ENCODE data around the gene SH3PXD2B.
"Not testable (repeated sequence)": the region's sequence is repeated elsewhere in the genome, so short reads cannot be mapped to it uniquely, and the experiment has no call there.

Gene SH3PXD2B

DNA sequence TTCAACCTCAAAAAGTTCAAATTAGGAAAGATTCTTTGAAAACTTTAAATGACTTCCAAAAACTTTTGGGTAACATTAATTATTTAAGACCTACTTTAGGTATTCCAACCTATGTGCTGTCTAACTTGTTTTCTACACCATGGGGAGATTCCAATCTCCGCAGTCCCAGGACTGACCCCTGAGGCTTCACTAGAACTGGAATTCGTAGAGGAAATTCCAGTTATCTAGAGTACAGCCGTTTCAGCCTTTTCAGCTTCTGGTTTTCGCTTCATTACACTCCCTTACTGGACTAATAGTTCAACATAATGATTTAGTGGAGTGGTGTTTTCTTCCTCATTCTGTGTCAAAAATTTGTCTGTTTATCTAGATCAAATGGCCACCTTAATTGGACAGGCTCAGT, 55.7 kb downstream of the SH3PXD2B start:
- not testable (repeated sequence) for DNase-seq

DNA sequence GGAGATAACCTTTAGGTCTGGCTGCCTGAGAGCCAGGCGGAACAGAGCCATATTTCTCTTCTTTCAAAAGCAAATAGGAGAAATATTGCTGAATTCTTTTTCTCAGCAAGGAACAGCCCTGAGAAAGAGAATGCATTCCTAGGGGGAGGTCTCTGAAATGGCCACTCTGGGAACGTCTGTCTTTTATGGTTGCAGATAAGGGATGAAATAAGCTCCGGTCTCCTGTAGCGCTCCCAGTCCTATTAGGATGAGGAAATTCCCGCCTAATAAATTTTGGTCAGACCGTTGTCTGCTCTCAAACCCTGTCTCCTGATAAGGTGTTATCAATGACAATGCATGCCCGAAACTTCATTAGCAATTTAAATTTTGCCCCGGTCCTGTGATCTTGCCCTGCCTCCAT, 57.3 kb downstream of the SH3PXD2B start:
- not testable (repeated sequence) for DNase-seq

DNA sequence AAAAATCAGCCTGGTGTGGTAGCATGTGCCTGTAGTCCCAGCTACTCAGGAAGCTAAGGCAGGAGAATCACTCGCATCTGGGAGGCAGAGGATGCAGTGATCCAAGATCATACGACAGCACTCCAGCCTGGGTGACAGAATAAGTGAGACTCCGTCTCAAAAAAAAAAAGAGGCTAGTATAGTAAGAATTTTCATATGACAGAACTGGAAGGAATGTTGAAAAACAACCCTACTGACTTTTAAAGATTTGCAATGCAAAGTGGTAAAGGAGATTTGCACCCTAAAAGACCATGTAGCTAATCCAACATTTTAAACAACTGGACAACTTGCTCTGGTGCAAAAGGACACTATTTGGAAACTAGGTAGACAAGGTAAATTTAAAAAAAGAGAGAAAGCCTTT, 58.1 kb downstream of the SH3PXD2B start:
- DNase-seq = no peak

DNA sequence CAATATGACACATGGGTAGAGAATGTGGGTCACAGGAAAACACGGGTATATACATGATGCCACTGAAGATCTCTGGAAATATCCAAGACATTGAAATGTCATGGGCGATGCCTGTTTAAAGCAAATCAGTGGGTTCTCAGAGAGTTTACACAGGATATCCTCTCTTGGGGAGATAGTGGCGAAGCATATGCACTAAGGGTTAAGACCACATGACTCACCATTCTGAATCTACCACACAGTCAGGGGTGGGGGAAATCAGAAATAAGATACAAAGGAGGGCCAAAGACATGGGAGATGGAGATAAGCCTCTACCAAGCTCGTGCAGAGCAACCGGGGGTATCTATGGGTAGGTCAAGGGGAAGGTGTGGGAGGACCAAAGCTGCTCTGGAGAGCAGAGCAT, 58.8 kb downstream of the SH3PXD2B start:
- no peak for DNase-seq

DNA sequence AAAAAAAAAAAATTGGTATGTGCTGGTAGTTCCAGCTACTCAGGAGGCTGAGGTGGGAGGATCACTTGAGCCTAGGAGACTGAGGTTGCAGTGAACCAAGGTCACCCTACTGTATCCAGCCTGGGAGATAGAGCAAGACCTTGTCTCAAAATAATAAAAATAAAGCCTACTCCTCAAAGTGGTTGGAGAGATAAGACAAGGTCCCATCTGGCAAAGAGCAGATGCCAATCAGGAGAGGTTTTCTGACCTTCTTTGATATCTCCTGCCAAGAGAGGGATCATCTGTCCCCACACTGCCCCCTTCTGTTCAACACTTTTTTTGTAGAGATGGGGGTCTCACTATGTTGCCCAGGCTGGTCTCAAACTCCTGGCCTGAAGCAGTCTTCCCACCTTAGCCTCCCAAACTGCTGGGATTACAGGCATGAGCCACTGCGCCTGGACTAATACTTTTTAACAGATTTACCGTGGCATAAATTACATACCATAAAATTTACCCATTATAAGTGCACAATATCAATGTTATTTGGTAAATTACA, 64.7 kb downstream of the SH3PXD2B start:
- no peak for DNase-seq

DNA sequence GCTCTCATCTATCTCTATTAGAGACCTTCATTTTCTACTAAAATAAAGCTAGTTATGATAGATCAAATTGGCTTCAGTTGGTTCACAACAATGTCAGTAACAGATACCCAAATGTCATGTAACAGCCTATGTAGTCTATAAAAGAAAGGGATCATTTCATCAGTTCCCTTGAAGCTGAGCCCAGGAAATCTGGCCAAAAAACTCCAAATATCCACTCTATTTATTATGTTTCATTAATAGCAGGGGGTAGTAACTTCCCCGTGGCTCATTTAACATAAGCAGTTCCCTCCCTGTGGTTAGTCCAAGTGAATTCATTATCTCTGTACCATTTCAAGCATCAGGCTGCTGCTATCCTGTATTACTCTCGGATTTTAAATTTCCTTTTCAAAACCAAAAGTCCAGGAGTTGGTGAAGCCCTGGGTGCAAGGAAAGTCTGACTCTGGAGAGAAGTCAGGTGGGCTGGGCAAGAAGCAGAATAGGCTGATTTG, 66.0 kb downstream of the SH3PXD2B start:
- no peak for DNase-seq

DNA sequence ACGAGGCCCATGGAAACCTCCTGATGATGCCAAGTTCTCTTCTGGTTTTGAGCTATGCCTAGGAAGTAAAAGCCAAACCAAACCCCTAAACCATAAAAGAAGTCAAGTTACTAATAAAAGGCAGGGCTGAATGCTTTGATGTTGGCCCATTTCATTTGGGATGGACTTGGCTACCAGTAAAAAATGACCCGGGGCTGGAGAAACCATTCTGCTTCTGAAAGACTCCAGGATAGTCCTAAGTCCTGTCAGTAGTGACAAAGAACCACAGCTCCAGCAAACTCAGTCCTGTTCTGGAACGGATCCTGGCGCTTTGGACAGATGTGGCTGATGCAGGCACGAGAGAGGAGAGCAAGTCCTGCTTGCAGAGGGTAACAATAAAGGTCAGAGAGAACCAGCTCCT, 68.6 kb downstream of the SH3PXD2B start:
- no peak for DNase-seq

DNA sequence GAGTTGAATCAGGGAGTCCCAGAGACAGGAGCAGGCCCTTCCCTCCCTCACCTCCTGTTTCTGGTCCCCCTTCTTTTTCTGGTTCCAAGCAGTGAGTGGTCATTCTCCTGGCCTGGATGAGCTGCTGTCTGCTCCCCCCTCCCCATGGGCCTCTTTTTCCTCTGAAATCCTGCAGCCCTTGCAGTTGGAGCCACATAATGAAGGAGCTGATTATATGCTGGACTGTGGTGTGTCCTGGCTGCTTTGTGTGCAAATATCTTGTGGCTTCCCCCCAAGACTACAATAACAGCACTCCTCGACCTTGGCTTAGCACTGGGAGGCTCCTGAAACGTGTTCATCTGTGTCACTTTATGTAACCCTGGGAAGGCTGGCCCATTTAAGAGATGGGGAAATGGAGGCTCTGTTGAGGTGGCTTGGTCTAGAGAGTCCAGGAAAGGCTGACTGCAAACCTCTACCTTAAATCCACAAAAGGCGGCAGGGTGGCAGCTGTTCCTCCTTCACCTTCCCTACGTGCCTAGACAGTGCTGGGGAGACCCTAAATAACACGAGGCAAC, 69.2 kb downstream of the SH3PXD2B start:
- DNase-seq = no peak

DNA sequence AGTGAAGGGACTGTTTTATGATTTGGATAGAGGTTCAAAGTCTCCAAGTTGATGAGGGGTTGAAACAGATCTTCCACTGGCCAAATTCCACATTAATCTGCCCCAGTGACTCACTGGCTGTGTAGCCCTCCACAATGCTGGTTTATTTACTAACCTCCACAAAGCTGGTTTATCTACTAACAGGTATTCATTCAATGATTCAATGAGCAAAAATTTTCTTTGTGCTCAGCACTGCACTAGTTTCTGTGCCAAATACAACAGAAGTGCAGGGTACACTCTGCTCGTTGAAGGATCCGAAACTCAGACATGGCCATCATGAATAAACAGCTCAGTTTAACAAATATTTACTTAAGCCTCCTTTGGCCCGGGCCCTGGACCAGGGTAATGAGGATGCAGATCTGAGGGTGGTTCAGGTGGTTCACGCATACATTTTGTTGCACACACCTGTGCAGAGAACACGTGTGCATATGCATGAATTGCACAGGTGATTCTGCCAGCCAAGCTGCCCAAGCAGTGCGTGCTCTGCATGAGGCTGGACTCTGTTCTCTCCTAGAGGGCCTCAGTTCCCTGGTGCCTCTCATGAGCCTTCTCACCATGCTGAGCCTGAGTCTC, 71.0 kb downstream of the SH3PXD2B start:
- peak; percentile 13 for DNase-seq

DNA sequence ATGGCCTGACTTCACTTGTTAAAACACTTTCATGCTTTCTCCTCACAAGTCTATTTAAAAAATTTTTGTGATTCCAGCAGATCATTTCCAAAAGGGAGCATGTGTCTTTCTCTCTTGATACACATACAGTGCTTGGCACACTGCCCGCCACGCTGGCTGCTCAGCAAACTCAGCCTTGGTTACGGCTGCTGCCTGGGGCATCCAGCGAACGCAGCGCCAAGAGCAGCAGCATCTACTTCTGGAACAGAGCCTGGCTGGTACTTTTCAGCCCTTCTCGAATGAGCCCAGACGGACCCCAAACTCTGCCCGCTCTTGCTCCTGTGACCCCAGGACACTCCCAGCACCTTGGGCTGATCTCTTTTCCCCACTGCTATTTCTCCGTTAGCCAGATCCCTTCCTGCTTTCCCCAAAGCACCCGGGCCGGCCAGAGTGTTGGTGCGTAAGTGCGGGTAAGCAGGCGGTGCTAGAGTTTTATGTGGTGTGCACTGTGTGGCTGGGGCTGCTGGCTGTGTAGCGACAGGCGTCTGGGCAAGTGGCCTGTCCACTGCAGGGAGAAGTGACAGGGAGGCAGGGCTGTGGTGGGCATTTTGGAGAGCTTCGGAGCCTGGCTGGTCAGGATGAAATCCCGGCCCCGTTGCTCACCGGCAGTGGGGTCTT, 73.2 kb downstream of the SH3PXD2B start:
- DNase-seq = peak; percentile 15

DNA sequence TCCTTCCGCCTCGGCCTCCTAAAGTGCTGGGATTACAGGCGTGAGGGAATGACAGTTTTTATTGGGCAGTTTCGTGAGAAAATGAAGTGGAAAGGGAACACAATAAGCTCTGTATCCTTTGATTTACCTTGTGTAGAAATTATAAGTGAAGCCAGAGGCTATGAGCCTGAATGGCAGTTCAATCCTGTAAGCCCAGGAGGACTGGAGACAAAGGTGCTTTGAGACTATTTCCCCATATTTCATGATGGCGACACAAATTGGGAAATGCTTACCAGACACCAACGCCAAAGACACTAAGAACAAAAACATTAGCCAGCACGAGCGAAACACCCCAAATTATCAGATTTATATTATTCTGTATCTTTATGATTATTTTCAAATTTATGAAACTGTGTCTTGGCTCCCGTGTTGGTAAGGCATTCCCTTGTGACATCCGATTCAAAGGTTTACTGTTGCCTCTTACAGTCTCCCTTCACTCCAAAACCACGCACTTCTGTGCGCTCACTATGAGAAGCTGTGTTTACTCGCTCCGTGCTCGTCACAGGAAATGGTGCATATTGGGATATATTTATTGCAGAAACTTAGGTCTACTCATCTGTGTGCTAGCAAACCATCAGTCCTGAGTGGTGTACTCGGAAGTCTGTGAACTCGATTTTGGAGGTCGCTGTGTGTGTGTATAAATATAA, 73.9 kb downstream of the SH3PXD2B start:
- no peak for DNase-seq

DNA sequence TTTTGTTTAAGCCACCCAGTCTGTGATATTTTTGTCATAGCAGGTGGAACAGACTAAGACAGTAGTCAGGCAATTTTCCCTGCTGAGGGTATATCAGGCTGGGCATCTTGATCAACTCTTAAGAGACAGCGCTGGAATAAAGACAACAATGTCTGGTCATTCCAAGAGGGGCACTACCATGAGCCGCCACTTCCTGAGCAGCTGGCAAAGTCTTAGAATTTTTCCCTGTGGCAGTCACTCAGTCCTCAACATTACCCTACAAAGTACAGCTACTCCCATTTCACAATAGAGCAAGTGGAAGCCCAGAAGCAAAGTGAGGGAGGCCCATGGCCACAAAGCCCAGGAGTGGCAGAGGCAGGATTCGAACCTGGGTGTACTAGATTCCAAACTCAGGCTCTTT, 74.8 kb downstream of the SH3PXD2B start:
- DNase-seq = no peak

DNA sequence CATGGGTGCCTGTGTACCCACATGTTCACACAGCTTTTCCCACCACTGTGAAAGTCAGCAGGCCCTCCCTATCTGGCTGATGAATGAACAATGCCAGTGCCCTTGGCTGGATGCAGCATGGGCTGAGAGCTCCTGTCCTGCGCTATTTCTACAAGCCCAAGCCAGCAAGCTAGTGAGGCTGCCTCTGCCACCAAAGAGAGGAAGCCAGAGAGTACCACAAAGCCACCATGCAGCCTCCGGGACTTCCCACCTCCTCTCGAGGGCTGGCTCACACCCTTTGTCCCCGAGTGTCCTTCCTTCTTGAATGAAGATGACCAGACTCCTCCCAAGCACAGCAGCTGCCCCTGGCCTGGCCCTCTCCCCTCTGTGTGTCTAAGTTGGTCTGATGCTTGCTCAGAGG, 76.5 kb downstream of the SH3PXD2B start:
- DNase-seq = no peak

DNA sequence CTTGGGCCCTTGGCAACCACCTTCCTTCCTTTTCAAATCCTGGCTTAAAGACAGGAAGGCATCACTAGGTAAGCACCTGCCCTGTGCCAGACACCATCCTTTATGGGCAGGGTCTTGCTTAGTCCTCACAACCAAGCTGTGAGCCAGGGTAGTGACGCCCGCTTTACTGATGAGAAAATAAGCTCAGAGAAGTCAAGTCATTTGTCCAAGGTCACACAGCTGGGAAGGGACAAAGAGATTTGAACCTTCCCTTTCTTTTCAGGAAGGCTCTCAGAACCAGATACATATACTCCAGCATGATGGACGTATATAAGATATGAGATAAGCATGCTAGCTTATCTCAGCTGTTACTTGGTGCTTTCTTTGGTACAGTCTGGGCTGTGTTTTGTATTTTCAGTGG, 76.9 kb downstream of the SH3PXD2B start:
- DNase-seq = no peak

DNA sequence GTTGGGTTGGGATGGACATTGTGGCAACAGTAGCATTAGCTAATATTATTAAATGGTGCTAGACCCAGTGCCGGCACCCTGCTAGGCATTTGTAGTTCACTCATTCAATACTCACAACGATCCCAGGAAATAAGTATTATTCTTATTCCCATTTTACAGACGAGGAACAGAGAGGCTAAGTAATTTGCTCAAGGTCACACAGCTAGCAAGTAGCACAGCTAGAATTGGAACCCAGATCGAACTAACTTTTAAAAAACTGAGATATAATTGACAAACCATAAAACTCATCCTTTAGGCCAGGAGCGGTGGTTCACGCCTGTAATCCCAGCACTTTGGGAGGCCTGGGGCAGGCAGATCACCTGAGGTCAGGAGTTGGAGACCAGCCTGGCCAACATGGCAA, 79.5 kb downstream of the SH3PXD2B start:
- no peak for DNase-seq

DNA sequence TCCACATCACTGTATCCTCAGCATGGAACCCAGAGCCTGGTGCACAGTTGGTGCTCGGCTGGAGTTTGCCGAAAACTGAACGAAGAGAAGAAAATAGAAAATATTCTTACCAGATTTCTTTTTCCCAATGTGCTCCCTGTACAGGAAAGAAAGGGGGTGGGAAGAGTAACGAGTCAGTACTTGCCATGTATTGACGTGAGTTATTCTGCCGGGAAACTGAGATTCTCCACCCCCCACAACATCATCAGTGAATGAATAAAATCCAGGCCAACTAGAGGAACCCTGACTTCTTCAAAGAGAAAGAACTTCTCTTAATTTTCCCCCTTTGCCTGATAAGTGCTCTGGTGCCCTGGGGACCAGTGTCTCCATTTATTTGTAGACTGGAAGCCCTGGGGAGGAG, 80.6 kb downstream of the SH3PXD2B start:
- no peak for DNase-seq

DNA sequence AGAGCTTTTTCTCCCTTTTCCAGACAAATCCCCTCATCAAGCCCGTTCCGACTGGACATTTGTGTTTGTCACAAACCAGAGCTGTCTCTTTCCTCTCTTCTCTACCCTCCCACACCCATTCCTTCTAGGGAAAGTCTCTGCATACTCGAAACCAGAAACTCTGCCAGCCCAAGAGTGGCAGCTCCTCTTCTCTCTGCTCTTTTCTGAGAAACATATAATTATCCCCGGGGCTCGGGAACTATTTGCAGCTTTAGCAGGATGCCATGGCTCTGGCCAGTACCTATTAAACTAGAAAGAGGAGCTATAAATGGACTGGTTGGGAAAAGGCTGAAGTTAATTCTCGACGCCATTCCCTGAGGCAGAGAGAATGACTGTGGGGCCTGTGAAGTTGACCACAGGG, 82.6 kb downstream of the SH3PXD2B start:
- no peak for DNase-seq

DNA sequence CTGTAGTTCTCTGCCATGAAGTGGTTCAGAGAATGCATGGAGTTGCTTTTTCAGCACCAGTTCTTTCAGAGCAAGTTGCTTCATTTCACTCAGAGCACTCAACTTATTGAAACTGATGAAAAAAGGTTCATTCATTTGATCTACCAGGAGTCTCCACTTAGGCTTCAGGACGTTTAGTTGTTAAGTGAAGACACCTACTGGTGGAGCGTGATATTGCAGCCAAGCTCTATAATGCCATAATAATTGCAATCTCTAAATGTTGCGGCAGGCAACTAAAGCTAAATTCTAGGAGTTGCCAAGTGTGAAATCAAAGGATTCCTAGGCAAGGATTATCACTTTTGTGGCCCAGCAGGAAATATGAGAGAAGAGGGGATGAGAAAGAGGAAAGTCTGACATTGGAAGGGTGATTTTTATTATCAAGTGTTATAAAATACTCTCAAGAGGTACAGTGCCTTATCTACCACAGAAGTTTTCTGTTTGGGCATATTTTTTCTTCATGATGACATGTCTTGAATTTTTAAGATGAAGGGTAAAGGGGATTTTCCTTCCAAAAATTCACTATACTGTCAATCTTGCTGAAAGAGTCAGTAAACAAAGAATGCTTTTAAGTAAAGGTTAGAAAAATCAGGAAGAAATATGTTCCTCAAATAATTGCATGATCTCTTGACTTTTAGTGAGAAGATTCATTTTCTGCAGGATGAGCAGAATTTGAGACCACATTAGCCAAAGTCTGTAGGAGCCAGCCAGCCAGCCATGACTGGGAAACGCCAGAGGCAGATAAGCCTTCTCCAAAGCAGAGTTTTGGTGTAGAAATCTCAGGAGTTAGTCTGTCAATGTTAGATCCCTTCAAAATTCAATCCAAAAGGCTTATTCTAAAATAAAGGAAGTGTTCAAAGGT, 83.4 kb downstream of the SH3PXD2B start:
- no peak for DNase-seq

DNA sequence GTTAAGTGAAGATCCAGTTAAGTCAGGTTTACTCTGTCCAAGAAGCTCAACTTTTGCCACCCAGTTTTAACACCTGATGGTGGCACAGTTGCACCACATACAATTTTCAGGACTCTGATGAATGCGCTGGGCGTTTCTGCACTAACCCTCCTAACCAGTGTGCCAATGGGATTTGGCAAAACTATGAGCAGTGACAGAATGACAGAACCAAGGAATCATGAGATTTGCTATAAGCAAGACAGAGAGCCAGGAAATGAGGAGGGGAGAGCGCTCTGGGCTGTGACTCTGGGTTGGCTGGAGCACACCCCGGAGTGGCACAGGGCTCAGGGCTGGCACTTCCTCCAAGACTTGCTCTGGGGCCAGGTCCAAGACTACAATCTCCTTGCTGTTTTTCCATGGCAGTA, 84.1 kb downstream of the SH3PXD2B start:
- no peak for DNase-seq

DNA sequence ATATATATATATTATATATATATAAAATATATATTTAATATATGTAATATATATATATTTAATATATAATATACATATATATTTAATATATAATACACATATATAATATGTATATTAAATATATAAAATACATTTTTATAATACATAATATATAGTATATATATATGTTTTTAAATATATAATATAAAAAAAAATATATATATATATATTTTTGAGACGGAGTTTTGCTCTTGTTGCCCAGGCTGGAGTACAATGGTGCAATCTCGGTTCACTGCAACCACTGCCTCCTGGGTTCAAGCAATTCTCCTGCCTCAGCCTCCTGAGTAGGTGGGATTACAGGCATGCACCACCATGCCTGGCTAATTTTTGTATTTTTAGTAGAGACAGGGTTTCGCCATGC, 85.6 kb downstream of the SH3PXD2B start:
- not testable (repeated sequence) for DNase-seq

DNA sequence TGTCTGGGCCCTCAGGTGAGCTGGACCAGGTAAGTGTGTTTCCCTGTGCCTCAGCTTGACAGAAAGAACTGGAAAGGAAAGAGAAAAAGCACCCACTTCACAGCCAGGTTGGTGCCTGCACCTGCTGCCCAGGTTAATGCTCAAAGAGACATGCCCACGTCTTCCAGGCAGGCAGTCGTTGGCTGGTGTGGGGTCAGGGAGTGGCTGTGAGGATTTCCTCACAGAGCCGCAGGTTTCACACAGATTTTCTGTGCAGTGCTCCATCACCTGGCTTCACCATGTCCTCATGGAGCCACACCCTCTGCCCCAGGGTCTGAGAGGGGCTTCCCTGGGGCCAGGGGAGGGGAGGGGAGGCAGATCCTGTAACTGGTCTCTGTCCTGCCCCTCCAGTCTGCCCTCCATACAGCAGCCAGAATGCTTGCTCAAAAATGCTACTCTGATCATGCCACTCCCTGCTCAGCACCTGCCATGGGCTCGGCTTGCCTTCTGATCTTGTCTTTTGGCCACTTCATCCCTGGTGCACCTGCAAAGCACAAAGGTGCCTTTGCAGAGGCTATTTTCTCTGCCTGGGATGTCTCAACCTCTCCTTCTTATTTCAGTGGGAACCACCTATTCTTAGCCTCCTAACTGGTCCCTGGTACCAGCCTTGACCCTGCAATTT, 88.2 kb downstream of the SH3PXD2B start:
- DNase-seq = no peak

DNA sequence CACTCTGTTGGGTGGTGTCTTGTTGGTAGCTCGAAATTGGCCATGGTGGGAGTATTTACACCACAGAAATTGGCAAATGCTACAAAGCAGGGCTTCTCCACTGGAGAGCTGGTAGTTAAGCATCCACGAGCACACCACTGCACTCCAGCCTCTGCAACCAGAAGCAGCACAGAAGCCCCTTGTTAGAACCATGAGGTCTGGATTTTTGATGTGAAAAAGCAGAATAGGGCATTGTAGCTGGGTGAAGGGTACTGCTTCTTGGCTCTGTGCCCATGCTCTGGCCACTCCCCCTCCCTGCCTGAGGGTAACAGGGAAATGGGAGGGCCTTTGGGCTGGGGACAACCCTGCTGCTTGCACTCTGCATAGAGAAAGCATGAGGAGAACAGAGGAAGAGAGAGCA, 89.6 kb downstream of the SH3PXD2B start:
- no peak for DNase-seq
